Neural cell (in vitro differentiated cells): ENCODE measurements around the gene METTL9.

Experiments used
- POLR2AphosphoS5 ChIP-seq: IDR thresholded peaks from 2 replicates; pipeline ENCODE4 v1.6.1; 2012
- SMC3 ChIP-seq: fragments of 450-650 bp; conservative IDR thresholded peaks from 2 replicates; pipeline ENCODE4 v1.6.1; 2014; ENCODE audit warnings: antibody characterized with exemption, mild to moderate bottlenecking, moderate library complexity; ENCODE audit not compliant: poor library complexity
- TAF1 ChIP-seq: IDR thresholded peaks from 2 replicates; pipeline ENCODE4 v1.6.1; 2012; ENCODE audit warnings: low read depth
- TF ChIP-seq, protein P1 (sequence below): fragments of 450-650 bp; IDR thresholded peaks from 2 replicates; pipeline ENCODE4 v1.5.1; 2014; ENCODE audit warnings: antibody characterized with exemption, mild to moderate bottlenecking, moderate library complexity; ENCODE audit not compliant: poor library complexity, severe bottlenecking

- TF ChIP-seq POLR2AphosphoS5 = no peak
- no peak for TF ChIP-seq SMC3
- TF ChIP-seq, protein P1, sequence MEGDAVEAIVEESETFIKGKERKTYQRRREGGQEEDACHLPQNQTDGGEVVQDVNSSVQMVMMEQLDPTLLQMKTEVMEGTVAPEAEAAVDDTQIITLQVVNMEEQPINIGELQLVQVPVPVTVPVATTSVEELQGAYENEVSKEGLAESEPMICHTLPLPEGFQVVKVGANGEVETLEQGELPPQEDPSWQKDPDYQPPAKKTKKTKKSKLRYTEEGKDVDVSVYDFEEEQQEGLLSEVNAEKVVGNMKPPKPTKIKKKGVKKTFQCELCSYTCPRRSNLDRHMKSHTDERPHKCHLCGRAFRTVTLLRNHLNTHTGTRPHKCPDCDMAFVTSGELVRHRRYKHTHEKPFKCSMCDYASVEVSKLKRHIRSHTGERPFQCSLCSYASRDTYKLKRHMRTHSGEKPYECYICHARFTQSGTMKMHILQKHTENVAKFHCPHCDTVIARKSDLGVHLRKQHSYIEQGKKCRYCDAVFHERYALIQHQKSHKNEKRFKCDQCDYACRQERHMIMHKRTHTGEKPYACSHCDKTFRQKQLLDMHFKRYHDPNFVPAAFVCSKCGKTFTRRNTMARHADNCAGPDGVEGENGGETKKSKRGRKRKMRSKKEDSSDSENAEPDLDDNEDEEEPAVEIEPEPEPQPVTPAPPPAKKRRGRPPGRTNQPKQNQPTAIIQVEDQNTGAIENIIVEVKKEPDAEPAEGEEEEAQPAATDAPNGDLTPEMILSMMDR = no peak
- TF ChIP-seq TAF1 = no peak
Observed at GRCh38 chr16:21646091-21646490, 46.7 kb downstream of the METTL9 start.
